Measurements from ENCODE around the gene POLG. TPM values are rescaled to one million over a fixed set of nuclear protein-coding genes. Genes with fewer than 3 reads are reported as not detected.

Gene POLG
- 73.0 and 77.6 TPM in 2 replicates for total RNA-seq

DNA sequence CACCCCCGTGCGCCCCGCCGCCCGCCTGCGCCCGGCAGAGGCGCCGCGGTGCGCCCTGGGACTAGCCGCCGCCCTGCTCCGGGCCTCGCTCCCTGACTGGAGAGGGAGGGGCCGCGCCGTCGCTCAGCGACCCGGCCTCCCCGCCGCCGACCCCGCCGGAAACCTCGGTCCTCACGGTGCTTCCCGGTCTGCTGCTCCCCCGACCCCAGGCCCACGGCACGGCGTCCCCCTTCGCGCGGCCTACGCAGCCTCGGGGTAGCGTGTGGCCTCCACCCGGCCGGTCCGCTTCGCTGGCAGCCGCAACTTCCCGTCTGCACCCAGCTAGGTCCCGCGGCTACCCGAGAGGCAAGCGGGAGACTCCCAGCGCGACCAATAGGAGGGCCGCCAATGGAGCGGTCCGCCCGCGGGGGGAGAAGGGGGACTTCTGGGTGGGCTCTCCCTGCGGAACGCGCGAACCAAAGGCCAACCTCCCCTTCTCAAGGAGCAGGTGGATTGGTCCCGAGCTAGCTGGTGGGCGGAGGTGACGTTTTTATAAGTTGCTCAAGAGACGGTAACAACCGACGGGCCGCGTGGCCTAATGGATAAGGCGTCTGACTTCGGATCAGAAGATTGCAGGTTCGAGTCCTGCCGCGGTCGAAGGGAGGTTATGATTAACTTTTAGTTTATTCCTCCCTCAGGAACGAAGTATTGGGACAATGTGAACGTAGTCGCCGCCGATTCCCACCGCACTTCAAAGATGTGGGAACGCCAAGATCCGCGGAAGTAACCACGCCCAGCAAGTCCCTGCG, at the start of gene POLG:
Gene POLG (minus strand): TSS at position 315 of the 788 bp plus-strand sequence. CDS start 1,070 bp downstream, outside the sequence.

Other genes with a start within 250 kb of the POLG start
- 53.4 and 53.6 TPM in 2 replicates for gene ABHD2, start 246.4 kb downstream of the POLG start, total RNA-seq
- gene RLBP1, start 113.2 kb downstream of the POLG start, total RNA-seq, result not detected in 2 replicates
- 4.9 and 33.1 TPM in 2 replicates for gene FANCI, start 90.8 kb downstream of the POLG start, total RNA-seq
- not detected in 2 replicates for gene RHCG, start 161.8 kb upstream of the POLG start, total RNA-seq
- gene TICRR, start 240.6 kb upstream of the POLG start, total RNA-seq, result 0.89 and 10.9 TPM in 2 replicates

Measured in mesangial cell (primary cell).